GM19372 (cell line): ENCODE results near the gene STRA8.

Experiments
- ATAC-seq: cut with Tn5 transposase; IDR thresholded peaks from one replicate; pipeline ENCODE4 v1.9.1; 2021; ENCODE audit warnings: mild to moderate bottlenecking, low read depth, moderate library complexity; ENCODE audit not compliant: unreplicated experiment

Gene STRA8

DNA sequence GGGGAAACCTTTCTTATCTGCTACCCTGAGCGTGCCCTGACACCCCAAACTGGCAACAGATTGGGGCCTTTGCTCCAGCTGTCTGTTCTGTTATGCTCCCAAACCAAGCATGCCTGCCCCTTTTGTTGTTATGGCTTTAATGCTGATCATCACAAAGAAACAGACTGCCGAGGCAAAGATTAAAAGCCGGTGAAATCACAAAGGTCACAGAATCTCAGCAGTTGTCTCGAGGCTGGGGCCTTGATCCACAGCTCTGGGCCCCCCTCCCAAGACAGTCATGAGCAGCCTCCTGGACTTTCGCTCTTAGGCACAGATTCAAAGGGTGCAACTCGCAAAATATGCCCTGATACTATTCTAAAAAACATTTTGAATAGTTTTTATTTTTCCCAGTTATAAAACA, 65.6 kb downstream of the STRA8 start:
- no peak for ATAC-seq

DNA sequence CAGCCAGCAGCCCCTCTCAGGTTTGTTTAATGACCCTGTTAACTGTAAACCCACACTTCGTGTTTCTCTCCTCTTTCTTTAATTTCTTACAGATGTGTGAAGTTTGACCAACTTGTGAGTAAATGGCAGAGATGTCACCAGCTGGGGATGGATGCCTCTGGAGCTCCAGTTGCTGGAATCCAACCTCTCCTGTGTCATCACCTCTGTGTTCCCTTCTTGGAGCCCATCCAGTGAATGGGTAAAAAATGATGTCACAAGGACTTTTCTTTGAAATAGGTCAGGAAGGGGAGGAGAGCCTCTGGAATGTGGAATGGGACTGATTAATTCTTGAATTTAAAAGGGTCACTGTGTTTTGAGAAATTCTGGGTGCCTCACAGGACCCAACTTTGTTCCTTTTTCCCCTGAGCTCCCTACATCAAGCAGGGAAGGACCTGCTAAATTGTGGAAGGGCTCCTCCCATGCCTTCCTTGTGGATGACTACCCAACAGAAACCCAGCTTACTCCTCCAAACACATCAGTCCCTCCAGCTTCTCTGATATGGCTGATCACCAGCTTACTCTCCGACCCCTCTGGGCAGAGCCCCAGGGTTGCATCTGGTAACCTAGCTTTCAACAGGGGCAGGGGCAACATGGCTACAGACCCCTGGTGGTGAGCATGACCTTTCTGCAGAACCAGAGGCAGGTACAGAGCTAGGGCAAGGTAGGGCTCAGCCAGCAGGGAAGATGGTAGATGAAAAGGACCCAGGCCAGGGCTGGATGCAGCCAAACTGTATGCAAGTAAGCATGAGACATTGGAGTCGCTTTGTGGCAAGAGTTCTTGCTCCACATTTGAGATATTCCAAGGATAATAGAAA, 67.5 kb downstream of the STRA8 start:
- no peak for ATAC-seq
